Muscle of leg (tissue), 11 donors: ENCODE data around the gene VAV2. TPM values are rescaled to one million over a fixed set of nuclear protein-coding genes. Genes with fewer than 3 reads are reported as not detected.
A peak's percentile ranks its signal among the peaks of the same experiment; 100 is the strongest.

Experiments used
- DNase-seq: peaks from one replicate; pipeline ENCODE4 v3.0.0; 2013
- H3K27ac ChIP-seq: one replicate; pipeline ENCODE4 v1.5.1; 2013; ENCODE audit warnings: mild to moderate bottlenecking, low read length, control low read depth
- H3K27me3 ChIP-seq: one replicate; pipeline ENCODE4 v1.6.1; 2013; ENCODE audit warnings: low read length; ENCODE audit not compliant: control insufficient read depth, insufficient read depth
- H3K36me3 ChIP-seq: one replicate; pipeline ENCODE4 v1.6.1; 2013; ENCODE audit warnings: low read length; ENCODE audit not compliant: control insufficient read depth, insufficient read depth
- H3K4me1 ChIP-seq: one replicate; pipeline ENCODE4 v1.6.1; 2013; ENCODE audit warnings: low read length; ENCODE audit not compliant: control insufficient read depth, insufficient read depth
- H3K4me3 ChIP-seq: one replicate; pipeline ENCODE4 v1.5.1; 2013; ENCODE audit warnings: low read length, control low read depth
- H3K9me3 ChIP-seq: replicated peaks from 2 replicates; pipeline ENCODE4 v1.6.1; 2013; ENCODE audit warnings: low read depth, low read length; ENCODE audit not compliant: control insufficient read depth
- WGBS: methylation state at CpG from one replicate; pipeline ENCODE4 v1.1.5; 2013; ENCODE audit warnings: missing lambda C conversion rate; ENCODE audit not compliant: insufficient coverage; 5-methylcytosine and 5-hydroxymethylcytosine counted together
- polyA plus RNA-seq, 8 donors: library from polyadenylated mRNA; unstranded; fragments of 120-200 nt; gene quantifications; one replicate each; pipeline versions ENCODE4 v1.2.1 to v1.2.3, GENCODE V29; 2013; ENCODE audit warnings: inconsistent platforms in 1 of 8, low replicate concordance in 1 of 8; ENCODE audit not compliant: insufficient read length in 8 of 8, insufficient read depth in 1 of 8
- total RNA-seq: library from RNA; stranded (reverse); fragments of 120-200 nt; gene quantifications from one replicate; pipeline ENCODE4 v1.2.4, GENCODE V29; 2013

VAV2 gene
- total and polyA plus RNA-seq, 9 donors = 7.4 to 19.1 (median 16.0) TPM

- H3K4me3 ChIP-seq = no peak overlapping the region
- WGBS = 96% methylated on average over 3 of the region's 8 CpGs
- peaks cover 10% of the 10 kb centered on the region for H3K4me1 ChIP-seq
- no peak for DNase-seq
- H3K36me3 ChIP-seq = peaks cover 48% of the 10 kb centered on the region
- no peak overlapping the region for H3K27ac ChIP-seq
- H3K9me3 ChIP-seq = no peaks in the 10 kb centered on the region
- no peaks in the 10 kb centered on the region for H3K27me3 ChIP-seq
Observed at GRCh38 chr9:134026981-134027380, 34.9 kb upstream of the VAV2 start.

DNA sequence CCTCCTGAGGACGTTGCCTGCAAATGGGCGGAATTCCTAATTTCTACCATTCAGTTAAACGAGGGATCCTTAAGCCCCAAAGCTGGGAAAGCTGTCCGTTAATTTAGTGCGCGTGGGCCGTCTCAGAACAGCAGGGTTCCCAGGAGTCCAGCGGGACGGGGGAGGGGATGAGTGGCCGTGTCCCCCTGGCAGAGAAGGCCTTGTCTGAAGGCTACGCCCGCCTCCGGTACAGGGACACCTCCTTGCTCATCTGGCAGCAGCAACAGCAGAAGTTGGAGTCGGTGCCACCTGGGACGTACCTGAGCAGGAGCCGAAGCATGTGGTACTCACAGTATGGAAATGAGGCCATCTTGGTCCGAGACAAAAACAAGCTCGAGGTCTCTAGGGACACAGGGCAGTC lies 34.5 kb upstream of the VAV2 start:
- Histone ChIP-seq H3K27ac (no peak overlapping the region), H3K9me3 (no peaks in the 10 kb centered on the region), H3K4me1 (peaks cover 10% of the 10 kb centered on the region), H3K4me3 (no peak overlapping the region), H3K27me3 (no peaks in the 10 kb centered on the region), H3K36me3 (peaks cover 44% of the 10 kb centered on the region)
- 72% methylated on average over 17 of the region's 18 CpGs for WGBS
- DNase-seq = no peak

- Histone ChIP-seq H3K27me3 (no peaks in the 10 kb centered on the region), H3K4me3 (peak overlapping the region; percentile 64), H3K9me3 (no peaks in the 10 kb centered on the region), H3K27ac (no peak overlapping the region), H3K4me1 (peaks cover 10% of the 10 kb centered on the region), H3K36me3 (peaks cover 39% of the 10 kb centered on the region)
- 10% methylated on average over 64 of the region's 66 CpGs for WGBS
- peak; percentile 66 for DNase-seq
Observed at GRCh38 chr9:134025606-134026541, 33.8 kb upstream of the VAV2 start.

DNA sequence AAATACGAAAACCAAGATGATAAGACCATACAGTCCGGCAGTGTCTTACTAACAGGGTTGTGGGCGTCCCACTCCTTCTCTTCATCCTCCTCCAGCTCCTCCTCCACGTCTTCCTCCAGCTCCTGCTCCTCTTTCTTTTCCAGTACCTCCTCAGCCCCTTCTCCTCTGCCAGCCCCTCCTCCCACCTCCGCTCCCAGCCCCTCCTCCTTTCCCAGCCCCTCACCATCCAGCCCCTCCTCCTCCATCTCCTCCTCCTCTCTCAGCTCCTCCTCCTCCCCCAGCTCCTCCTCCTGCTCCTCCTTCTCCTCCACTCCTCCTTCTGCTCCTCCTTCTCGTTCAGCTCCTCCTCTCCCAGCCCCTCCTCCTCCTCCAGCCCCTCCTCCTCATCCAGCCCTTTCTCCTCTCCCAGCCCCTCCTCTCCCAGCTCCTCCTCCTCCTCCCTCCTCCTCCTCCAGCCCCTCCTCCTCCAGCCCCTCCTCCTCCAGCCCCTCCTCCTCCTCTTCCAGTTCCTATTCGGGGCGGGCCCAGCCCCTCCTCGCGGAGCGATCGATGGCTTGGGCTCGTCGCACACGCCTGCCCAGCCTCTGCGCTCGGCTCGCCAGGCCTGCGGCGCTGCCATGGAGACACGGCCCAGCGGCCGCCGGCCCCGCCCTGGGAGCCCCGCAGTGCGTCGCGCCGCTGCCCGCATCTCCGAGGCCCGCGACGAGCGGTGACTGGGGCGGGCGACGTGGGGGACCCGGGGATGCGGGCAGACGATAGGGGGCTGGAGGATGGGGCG lies 32.9 kb upstream of the VAV2 start, which contains the start of gene BRD3OS:
BRD3OS (plus strand) TSS at position 654 of the 778 bp plus-strand sequence. CDS start 1,267 bp downstream, outside the sequence.
- Histone ChIP-seq H3K4me1 (peaks cover 10% of the 10 kb centered on the region), H3K9me3 (no peaks in the 10 kb centered on the region), H3K27ac (peak within 1 kb of the TSS; percentile 33), H3K4me3 (peak within 1 kb of the TSS; percentile 64), H3K27me3 (no peaks in the 10 kb centered on the region), H3K36me3 (peaks cover 30% of the 10 kb centered on the region)
- DNase-seq = peak; percentile 98
- under 1% methylated on average over 42 of the region's 43 CpGs for WGBS

DNA sequence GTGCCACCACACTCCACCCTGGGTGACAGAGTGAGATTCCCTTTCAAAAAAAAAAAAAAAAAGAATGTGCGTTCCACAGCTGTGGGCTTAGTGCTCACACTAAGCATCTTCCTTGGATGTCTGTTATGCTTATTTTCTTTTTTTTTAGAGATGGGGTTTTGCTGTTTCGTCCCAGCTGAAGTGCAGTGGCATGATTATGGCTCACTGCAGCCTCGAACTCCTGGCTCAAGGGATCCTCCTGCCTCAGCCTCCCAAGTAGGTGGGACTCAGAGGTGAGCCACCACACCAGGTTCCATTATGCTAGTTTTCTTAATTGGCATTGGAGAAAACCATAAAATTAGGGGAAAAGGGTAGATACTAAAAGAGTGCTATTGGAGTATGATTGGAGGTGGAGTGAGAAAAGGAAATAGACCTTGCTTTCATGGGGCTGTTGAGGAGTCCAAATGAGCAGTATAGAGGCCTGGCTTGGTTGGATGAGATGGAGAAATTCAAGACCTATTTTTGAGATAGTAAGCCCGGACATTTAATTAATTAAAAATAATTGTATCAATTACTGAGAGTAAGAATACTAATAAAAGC lies 32.2 kb upstream of the VAV2 start:
- H3K4me1 ChIP-seq = peaks cover 10% of the 10 kb centered on the region
- no peaks in the 10 kb centered on the region for H3K27me3 ChIP-seq
- no CpG with 5 or more reads among the region's 4 CpGs for WGBS
- H3K4me3 ChIP-seq = peak overlapping the region; percentile 23
- no peaks in the 10 kb centered on the region for H3K9me3 ChIP-seq
- DNase-seq = no peak
- peaks cover 24% of the 10 kb centered on the region for H3K36me3 ChIP-seq
- H3K27ac ChIP-seq = peak overlapping the region; percentile 33

- WGBS = no CpG with 5 or more reads among the region's 2 CpGs
- no peak overlapping the region for H3K27ac ChIP-seq
Observed at GRCh38 chr9:134014946-134015345, 22.8 kb upstream of the VAV2 start.

GRCh38 chr9:134011401-134011800 lies 19.3 kb upstream of the VAV2 start:
- 97% methylated on average over 4 of the region's 6 CpGs for WGBS

More at GRCh38 chr9:134014946-134015345, 22.8 kb upstream of the VAV2 start:
- peaks cover 12% of the 10 kb centered on the region for H3K4me1 ChIP-seq
- H3K27me3 ChIP-seq = no peaks in the 10 kb centered on the region
- H3K4me3 ChIP-seq = no peak overlapping the region
- peaks cover 9% of the 10 kb centered on the region for H3K9me3 ChIP-seq
- no peaks in the 10 kb centered on the region for H3K36me3 ChIP-seq
- DNase-seq = no peak

GRCh38 chr9:134010310-134011173 lies 18.4 kb upstream of the VAV2 start:
- Histone ChIP-seq H3K4me1 (peaks cover 25% of the 10 kb centered on the region), H3K36me3 (no peaks in the 10 kb centered on the region), H3K4me3 (no peak overlapping the region), H3K27ac (peak overlapping the region; percentile 29), H3K9me3 (peaks cover 9% of the 10 kb centered on the region), H3K27me3 (peaks cover 3% of the 10 kb centered on the region)
- 78% methylated on average over 16 of the region's 20 CpGs for WGBS
- DNase-seq = peak; percentile 58

More at GRCh38 chr9:134011401-134011800, 19.3 kb upstream of the VAV2 start:
- H3K4me1 ChIP-seq = peaks cover 25% of the 10 kb centered on the region
- DNase-seq = no peak
- no peaks in the 10 kb centered on the region for H3K36me3 ChIP-seq
- peaks cover 3% of the 10 kb centered on the region for H3K27me3 ChIP-seq
- H3K4me3 ChIP-seq = no peak overlapping the region
- peaks cover 9% of the 10 kb centered on the region for H3K9me3 ChIP-seq
- no peak overlapping the region for H3K27ac ChIP-seq

- no peak overlapping the region for H3K27ac ChIP-seq
- 72% methylated on average over 7 of the region's 9 CpGs for WGBS
- H3K36me3 ChIP-seq = no peaks in the 10 kb centered on the region
- H3K4me1 ChIP-seq = peaks cover 45% of the 10 kb centered on the region
- peaks cover 3% of the 10 kb centered on the region for H3K27me3 ChIP-seq
- H3K4me3 ChIP-seq = no peak overlapping the region
- no peak for DNase-seq
- peaks cover 2% of the 10 kb centered on the region for H3K9me3 ChIP-seq
Observed at GRCh38 chr9:134007571-134007970, 15.4 kb upstream of the VAV2 start.
